ENCODE measurements around the gene OPTN.

DNA sequence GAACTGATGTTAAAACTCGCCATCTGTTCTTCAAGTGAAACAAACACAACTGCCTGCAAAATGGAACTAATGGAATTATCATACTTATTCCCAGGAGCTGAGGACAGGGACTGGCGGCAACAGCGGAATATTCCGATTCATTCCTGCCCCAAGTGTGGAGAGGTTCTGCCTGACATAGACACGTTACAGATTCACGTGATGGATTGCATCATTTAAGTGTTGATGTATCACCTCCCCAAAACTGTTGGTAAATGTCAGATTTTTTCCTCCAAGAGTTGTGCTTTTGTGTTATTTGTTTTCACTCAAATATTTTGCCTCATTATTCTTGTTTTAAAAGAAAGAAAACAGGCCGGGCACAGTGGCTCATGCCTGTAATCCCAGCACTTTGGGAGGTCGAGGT lies 36.7 kb downstream of the OPTN start:
- TF ChIP-seq FOXP2 (optimal IDR thresholded peaks at IDR 0.05; ENCODE audit: borderline replicate concordance, extremely low read depth, extremely low read length, insufficient read depth) (no peak), SIN3A (IDR thresholded peaks at IDR 0.05; ENCODE audit: borderline replicate concordance, insufficient read depth, low read length) (no peak), POLR2AphosphoS5 (IDR thresholded peaks at IDR 0.05; ENCODE audit: low read depth, low read length) (no peak)
